GM19240 (cell line): ENCODE results near the gene CD300H.

Source experiments
- DNase-seq: peaks from one replicate; pipeline ENCODE4 v3.0.0; 2011; ENCODE audit warnings: low spot score; ENCODE audit not compliant: insufficient read length

The CD300H gene

DNA sequence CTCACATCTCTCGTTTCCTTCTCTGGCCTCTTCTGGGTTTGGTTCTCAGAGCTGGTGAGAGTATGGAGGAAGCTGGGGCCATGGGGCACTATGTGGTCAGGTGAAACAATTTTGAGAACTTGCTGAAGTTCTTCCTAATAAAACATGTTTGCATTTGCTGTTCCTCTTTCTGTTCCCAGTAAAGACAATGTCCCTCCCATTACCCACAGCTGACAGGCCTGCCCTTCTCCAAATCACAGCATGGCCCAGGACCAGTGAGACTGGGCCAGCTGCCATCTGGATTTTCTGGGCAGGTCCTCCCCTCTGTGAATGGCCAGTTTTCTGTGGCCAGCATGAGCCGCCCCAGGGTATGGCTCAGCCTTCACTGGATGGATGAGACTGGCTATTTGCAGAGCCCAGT lies at the start of gene CD300H:
CD300H (minus strand) TSS at position 113 of the 400 bp plus-strand sequence.
- no peak for DNase-seq

DNA sequence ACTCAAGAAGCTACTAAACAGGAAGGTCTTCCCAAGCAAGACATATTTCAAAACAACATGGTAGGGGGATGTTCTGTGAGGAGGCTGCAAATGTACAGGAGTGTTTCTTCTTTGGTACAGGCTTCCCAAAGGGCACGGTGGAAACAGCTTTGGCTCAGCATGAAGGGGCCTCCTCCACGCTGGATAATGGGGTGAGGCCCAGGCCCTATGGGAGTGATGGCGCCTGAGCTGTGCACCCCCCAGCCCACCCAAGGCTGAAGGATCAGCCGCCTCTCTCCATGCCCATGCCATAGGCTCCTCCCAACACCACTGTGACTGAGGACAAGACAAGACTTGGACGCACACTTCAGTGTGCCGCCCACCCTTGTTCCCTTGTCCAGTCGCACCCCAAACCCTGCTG lies 49.4 kb upstream of the CD300H start:
- DNase-seq = no peak

DNA sequence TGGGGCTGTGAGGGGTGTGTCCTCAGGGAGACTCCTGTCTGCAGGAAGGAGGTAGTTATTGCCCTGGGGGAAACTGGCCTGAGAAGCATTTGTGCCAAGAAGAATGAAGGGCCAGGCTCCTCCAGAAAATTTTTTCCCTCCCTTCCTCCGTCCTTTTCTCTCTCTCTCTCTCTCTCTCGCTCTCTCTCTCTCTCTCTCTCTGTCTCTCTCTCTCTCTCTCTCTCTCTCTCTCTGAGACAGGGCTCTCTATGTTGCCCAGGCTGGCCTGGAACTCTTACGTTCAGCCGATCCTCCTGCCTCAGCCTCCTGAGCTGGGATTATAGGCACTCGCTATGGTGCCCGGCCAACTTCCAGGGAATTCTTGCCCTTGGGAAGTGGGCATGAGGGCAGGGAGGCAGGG lies 44.7 kb upstream of the CD300H start:
- DNase-seq = no peak

DNA sequence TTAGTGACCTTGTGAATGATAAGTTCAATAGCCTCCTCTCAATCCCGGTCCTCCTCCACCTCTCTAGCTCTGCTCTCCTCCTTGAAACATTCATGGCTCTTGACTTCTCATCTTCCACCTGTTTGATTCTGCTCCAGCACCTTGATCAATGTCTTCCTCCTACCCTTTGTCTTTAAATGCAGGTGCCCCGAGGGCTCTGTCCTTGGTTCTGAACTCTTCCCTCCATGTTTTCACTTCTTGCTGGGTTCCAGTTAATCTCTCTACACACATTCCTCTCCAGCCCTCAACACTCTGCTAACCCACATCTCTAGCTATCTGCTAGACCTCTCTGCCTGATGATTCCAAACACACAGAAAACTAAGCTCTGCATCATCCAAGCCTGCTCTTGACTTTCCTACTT lies 42.8 kb upstream of the CD300H start:
- no peak for DNase-seq

DNA sequence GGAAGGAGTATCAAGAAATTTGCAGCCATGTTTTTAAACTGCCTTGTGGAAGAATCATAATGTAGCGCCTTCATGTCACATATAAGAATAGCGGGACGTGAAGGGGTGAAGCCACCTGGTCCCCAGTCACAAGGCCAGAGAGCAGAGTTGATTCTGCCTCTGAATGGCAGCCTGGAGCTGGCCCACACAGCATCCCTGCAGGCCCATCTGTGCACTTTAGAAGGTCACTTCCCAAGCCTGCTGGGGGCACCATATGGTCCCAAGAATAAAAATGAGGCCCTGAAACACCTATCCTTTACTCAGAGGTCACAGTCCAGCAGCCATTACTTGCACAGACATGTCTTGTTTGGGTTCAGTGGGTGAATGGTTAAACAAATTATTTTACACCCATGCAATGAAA lies 41.2 kb upstream of the CD300H start:
- DNase-seq = no peak

DNA sequence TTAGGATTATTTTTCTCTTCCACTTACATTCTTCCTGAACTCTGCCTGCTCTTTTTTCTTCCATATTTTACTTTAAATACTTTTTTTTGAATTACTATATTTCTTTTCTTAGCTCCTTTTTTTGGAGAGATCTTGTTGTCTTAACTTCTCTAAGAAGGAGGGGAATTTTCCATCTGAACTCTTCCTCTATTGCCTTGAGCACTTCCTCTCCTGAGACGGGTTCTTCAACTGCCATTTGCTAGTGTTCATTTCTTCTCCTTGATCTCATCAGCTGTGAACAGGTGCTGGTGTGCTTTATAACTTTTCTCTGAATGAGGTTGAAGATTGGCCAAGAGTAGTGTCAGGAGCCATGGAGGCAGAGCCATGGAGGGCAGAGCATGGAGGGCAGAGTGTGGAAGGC lies 39.9 kb upstream of the CD300H start:
- DNase-seq = no peak

DNA sequence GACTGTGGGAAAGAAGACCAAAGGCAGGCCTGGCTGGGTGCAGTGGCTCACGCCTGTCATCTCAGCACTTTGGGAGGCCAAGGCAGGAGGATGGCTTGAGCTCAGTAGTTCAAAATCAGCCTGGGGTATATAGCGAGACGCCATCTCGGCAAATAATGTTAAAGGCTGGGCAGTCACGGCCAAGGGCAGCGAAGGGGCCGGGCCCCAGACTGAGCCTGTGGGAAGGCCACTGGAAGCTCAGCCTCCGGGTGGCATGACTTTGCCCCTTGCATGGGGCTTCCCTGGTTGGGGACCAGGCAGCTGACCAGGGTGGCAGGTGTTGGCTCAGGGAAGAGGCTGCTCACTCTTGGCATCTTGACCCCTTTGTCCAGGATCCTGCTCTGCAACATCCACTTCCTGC lies 38.7 kb upstream of the CD300H start:
- DNase-seq = no peak

DNA sequence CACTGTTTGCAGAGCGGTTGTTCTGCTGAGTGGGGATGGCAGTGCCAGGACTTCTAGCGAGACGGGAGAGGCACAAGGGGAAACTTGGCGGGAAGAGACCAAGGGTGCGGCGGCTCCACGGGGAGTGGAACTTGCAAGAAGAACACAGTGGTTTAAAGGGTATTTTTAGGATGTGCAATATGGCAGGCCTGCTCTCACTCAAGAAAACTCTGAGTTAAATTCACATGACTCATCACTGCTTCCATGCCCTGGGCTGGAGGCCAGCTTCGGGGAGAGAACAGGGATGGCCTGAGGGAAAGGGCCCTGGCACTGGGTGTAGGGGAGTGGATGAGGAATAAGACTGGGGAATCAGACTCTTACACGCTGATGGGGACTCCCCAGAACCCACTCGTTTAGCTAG lies 38.1 kb upstream of the CD300H start:
- no peak for DNase-seq

DNA sequence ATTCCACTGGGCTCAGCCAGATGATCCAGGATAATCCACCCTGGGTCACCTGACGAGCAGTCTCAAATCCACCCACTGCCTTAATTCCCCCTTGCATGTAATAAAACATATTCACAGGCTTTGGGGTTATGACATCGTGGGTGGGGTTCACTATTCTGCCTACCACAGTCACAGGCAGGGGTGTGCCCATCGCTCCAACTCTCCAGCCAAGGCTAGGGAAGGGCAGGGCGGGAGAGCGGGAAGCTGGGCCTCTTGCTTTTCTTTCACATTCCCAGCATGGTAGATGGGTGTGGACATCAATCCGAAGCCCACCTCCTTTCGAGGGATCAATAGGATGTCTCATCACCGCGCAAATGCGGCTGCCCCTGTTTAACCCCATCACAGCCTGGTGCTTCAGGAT lies 37.5 kb upstream of the CD300H start:
- no peak for DNase-seq

DNA sequence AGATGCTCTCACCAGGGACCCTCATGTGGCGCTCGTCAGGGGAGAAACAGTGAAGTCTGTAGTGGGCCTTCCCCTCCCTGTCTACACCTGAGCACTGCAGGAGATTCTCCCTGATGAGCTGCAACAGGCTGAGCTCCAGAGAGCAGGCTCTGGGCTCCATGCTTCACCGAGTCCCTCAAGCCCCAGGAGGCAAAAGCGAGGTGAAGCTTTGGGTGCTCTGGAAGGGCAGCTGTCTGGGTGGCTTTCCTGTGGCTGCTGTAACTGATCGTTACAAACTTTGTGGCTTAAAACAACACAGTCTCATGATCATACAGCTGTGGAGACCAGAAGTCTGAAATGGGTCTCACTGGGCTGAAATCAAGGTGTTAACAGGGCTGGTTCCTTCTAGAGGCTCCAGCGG lies 36.9 kb upstream of the CD300H start:
- DNase-seq = no peak

DNA sequence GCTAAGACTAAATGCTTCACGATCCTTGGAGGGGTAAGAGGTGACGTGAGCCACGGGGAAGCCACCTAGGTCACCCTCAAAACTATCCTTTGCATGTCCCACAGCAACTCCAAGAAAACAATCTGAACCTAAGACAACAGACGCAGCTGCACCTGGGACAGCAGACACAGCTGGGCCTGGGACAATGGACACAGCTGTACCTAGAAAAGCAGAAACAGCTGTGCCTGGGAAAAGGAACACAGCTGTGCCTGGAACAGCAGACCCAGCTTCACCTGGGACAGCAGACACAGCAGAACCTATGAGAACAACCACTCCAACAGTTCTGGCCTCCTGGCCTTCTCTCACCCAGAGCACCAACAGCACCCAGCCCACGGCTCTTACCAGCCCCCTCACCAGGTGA lies 36.4 kb upstream of the CD300H start:
- DNase-seq = no peak

DNA sequence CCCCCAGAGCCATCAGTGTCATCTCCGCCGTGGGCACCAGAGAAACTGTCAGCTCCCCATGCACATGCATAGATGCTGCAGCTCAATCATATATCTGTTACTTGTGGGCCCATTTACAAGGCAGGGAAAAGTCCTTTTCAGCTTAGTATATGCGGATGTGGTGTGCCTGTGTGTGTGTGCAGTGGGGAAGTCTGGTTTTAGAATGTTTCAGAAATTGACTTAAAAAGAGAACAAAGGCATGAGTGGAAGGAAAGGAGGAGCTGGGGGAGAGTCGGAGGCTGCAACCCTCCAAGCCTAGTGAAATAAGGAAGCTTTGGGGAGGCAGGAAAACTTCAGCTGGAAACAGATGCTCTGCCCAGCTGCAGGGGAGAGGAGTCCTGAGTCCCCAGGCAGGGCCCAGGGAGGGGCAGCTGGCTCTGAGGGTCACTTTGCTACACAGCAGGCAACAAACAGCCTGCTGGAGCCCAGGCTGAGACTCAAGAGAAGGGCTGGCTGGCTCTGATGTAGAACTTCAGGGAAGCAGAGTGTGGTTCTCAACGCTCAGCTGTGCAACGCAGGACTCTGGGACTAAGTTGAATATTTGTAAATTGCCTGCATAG lies 35.8 kb upstream of the CD300H start:
- DNase-seq = no peak

DNA sequence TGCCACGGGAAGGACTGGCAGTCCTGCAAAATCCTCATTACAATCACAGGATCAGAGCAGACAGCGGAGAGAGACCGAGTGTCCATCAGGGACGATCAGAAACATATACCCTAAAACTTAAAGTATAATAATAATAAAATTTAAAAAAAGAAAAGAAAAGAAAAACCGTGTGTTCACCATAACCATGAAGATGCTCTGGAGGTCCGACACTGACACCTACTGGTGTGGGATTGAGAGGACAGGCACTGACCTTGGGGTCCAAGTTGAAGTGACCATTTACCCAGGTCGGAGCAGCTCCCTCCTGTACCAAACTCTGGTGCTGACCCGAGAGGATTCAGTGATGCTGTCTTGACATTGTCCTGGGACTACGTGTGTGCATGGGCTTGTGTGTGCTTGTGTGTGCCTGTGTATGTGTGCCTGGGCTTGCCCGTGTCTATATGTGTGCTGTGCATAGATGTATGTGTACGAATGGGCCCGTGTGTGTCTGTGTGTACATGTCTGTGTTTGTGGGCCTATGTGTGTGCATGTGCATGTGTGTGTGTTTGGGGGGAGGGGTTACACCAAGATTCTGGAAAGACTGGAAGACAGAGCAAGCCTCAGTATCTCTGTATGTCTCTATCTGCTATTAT lies 34.7 kb upstream of the CD300H start:
- peak; percentile 19 for DNase-seq

DNA sequence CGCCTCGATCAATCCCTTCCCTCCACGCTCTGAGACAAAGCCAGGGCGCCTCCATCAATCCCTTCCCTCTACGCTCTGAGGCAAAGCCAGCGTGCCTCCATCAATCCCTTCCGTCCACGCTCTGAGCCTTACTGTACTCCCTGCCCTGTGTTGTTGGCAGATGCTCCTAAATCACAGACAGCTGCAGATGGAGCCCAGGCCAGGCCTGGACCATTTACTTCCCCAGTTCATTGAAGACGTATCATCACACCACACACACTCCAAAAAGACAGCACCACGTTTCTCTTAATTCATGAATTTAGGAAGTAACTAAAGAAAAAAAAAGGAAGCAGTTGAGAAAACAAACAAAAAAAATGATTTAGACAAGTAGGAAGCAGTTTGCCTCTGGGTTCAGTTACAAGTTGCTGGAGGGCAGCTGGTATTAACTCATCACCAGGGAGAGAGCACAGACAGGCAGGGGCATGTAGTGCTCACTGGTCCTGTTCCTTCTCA lies 32.2 kb upstream of the CD300H start:
- DNase-seq = no peak

DNA sequence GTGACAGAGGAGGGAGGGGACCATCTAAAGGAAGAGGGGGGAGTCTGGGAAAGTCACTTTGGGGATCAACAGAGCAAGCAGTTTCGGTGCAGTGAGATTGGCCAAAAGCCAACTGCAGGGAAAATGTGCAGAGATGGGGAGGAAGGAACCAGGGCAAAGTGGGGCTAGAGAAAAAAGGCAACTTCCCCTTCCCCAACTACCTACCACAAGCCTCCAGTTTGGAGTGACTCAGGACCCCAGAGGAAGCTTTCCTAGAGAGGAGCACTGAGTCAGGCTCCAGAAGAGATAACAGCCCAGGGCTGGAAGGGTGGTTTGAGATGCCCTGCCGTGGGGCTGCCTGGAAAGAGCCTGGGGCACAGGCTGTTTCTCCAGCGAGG lies 31.7 kb upstream of the CD300H start:
- no peak for DNase-seq

DNA sequence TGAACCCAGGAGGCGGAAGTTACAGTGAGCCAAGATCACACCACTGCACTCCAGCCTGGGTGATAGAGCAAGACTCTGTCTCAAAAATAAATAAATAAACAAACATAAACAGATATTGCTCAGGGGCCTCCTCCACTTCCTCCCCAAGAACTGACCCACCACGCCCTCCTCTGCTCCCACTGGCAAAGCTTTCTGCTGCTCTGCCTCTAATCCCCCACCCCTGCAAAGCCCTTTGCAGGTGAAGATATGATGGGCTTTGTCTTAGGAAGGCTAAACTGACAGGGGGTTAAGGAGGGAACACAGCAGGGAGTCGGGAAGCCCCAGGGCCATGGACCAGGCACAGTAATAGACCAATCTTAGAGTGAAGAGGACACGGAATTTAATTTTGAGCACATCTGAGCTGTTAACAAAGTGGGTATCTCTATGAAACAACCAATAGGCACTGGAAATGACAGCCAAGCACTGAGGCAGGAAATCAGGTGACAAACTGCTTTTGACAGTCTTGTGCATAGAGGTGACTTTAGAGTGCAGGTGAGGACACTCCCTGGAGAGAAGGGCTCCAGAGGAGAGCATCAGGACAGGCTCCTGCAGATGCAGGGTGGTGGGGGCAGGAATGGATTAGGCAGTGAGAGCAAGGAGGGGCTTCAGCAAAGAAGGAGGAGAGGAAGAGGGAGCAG lies 31.2 kb upstream of the CD300H start:
- DNase-seq = no peak

DNA sequence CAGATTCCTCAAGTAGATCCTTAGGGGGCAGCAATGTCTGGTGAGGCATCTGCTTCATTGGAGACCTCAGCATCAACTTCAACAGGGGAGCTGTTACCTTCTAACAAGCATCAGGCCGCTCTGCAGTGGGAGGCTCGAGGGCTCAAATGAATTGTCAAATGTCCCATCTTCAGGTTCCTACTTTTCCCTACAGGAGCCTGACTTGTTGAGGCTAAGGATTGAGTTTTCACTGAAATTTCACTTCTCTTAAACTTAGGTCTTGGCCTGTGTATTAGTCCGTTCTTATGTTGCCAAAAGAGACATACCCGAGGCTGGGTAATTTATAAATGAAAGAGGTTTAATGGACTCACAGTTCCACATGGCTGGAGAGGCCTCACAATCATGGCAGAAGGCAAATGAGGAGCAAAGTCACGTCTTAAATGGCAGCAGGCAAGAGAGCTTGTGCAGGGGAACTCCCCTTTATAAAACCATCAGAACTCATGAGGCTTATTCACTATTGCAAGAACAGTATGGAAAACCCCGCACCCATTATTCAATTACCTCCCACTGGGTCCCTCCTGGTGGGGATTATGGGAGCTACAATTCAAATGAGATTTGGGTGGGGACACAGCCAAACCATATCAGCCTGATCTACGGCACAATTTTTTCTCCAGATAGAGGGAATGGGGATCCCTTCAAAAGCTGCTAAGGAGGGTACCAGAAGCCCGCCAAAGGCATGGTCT lies 29.9 kb upstream of the CD300H start:
- no peak for DNase-seq

DNA sequence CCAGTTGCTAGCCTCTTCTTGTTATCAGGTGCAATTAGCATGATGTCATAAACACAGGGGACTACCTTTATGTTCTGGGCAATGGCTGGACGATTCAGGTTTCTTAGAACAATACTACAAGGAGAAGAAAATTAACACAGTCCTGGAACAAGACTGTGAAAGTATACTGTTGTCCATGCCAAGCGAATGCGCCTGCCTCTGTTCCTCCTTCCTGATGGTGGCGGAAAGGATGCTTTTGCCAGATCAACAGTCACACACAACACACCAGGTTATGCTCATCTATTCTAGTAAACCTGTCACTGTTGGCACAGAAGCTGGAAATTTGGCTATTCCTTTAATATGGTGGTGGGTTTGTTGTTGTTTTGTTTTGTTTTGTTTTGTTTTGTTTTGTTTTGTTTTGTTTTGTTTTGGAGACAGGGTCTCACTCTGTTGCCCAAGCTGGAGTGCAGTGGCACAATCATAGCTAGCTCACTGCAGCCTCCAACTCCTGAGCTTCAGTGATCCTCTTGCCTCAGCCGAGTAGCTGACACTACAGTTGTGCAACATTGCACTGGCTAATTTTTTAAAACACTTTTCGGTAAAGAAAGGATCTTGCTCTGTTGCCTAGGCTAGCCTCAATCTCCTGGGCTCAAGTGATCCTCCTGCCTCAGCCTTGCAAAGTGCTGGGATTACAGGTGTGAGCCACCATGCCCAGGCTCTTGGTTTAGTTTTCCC lies 27.9 kb upstream of the CD300H start:
- DNase-seq = no peak

DNA sequence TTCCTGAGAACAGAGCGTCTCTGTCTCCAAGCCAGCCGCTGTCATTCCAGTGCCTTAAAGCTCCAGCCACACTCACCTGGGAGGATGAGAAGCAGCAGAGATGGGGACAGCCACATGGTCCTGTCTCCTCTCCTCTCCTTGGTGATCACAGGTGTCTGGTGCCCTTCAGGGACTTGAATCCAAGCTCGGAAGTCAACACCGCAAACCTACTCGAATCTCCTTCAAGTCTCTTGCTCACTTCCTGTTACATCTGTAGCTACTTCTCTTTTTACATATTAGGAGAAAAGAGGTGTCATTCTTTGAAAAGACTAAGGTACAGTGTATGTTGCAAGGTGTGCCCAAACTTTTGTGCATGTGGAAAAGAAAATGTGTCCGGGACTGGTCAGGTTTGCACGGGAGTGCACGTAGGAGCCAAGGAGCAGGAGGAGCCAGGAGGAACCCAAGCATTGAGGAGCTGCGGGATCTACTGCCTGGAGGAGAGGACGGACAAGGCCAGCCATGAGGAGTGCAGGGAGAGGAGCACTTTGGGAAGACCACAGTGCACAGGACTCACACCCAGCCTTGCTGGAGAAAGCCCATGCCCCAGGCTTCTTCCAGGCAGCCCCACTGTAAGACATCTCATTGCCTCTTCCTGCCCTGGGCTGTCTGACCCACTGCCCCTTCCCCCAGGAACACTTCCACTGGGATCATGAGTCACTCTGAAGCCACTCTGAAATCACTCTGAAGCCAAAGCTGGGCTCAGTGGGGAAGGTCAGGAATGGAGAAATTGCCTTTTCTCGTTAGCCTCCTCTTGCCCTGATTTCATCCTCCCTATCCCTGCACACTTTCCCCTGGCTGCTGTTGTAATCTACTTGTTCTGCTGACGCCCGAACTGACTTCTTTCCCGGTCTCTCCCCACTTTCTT lies 25.0 kb upstream of the CD300H start, which contains the start of gene CD300LD:
CD300LD (minus strand) TSS at position 197 of the 904 bp plus-strand sequence; CDS start at position 116, 81 bp downstream.
- DNase-seq = no peak

DNA sequence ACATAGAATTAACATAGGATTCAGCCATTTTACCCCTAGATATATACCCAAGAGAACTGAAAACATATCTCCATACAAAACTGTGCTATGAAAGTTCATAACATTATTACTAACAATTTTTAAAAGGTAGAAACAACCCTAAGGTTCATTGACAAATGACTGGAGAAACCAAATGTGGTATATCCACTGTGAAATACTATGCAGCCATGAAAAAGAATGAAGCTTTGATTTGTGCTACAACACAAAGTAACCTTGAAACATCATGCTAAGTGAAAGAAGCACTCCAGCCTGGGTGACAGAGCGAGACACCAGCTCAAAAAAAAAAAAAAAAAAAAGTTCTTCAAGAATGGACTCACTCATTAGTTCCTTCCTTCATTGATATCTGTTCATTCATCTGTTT lies 24.2 kb upstream of the CD300H start:
- no peak for DNase-seq
